ENCODE measurements around the gene ERLEC1. TPM values are rescaled to one million over a fixed set of nuclear protein-coding genes. Genes with fewer than 3 reads are reported as not detected.

ERLEC1 gene
- total RNA-seq, 3 donors from 2014 or later: 31.9 to 40.1 (median 34.5) TPM

GRCh38 chr2:53856272-53856671 lies 69.4 kb downstream of the ERLEC1 start:
- Histone ChIP-seq H3K9me3 (no peaks in the 10 kb centered on the region), H3K4me3 (no peak overlapping the region), H3K36me3 (ENCODE audit: low read depth) (no peaks in the 10 kb centered on the region), H3K4me1 (ENCODE audit: low read depth) (peaks cover 4% of the 10 kb centered on the region)
- TF ChIP-seq, protein P1, sequence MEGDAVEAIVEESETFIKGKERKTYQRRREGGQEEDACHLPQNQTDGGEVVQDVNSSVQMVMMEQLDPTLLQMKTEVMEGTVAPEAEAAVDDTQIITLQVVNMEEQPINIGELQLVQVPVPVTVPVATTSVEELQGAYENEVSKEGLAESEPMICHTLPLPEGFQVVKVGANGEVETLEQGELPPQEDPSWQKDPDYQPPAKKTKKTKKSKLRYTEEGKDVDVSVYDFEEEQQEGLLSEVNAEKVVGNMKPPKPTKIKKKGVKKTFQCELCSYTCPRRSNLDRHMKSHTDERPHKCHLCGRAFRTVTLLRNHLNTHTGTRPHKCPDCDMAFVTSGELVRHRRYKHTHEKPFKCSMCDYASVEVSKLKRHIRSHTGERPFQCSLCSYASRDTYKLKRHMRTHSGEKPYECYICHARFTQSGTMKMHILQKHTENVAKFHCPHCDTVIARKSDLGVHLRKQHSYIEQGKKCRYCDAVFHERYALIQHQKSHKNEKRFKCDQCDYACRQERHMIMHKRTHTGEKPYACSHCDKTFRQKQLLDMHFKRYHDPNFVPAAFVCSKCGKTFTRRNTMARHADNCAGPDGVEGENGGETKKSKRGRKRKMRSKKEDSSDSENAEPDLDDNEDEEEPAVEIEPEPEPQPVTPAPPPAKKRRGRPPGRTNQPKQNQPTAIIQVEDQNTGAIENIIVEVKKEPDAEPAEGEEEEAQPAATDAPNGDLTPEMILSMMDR (IDR thresholded peaks at IDR 0.05): no peak
- intact Hi-C loops (cut with DNase I, micrococcal nuclease): no loop called here
- no peak for ATAC-seq
- no peak for DNase-seq

- Histone ChIP-seq H3K4me1 (ENCODE audit: low read depth) (peaks cover 4% of the 10 kb centered on the region), H3K4me3 (no peak within 1 kb of the TSS), H3K36me3 (ENCODE audit: low read depth) (no peaks in the 10 kb centered on the region), H3K9me3 (no peaks in the 10 kb centered on the region)
- DNase-seq: peak; percentile 12 to 49 (median 39)
- TF ChIP-seq, protein P1 (IDR thresholded peaks at IDR 0.05): no peak
- peak; percentile 78 for ATAC-seq
- intact Hi-C loops (cut with DNase I, micrococcal nuclease): no loop called here
These were observed 72.7 kb downstream of the ERLEC1 start, which contains the start of gene GPR75 for GRCh38 chr2:53859206-53860181. Gene GPR75, minus strand, starts transcription at chr2:53859967. Its CDS starts 5,211 bp downstream, at chr2:53854756.

GRCh38 chr2:53861824-53862223 lies 75.0 kb downstream of the ERLEC1 start:
- Histone ChIP-seq H3K4me1 (ENCODE audit: low read depth) (peaks cover 4% of the 10 kb centered on the region), H3K4me3 (no peak overlapping the region), H3K9me3 (no peaks in the 10 kb centered on the region), H3K36me3 (ENCODE audit: low read depth) (no peaks in the 10 kb centered on the region)
- TF ChIP-seq, protein P1 (IDR thresholded peaks at IDR 0.05): no peak
- ATAC-seq: no peak
- intact Hi-C loops (cut with DNase I, micrococcal nuclease): no loop called here
- no peak for DNase-seq

DNA sequence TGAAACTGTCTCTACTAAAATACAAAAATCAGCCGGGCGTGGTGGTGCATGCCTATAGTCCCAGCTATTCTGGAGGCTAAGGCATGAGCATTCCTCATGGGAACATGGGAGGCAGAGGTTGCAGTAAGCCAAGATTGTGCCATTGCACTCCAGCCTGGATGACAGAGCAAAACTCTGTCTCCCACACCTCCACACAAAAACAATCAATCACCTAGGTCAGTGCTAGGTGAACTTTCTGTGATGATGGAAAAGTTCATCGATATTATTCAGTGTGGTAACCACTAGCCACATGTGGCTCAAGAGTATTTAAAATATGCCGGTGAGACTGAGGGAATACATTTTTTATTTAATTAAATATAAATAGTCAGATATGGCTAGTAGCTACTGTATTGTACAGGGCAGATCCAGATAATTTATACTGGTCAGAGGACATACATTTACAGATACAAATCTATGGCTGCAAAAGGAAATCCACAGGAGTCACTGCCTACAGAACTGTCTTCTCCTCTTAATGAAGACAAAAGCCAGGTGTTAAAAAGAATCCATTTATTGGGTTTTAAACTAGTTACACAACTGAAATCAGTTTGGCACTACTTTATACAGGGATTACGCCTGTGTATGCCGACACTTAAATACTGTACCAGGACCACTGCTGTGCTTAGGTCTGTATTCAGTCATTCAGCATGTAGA lies 76.8 kb downstream of the ERLEC1 start:
- Histone ChIP-seq H3K36me3 (ENCODE audit: low read depth) (no peaks in the 10 kb centered on the region), H3K4me3 (no peak overlapping the region), H3K4me1 (ENCODE audit: low read depth) (peaks cover 4% of the 10 kb centered on the region), H3K9me3 (no peaks in the 10 kb centered on the region)
- TF ChIP-seq, protein P1 (IDR thresholded peaks at IDR 0.05): no peak
- no peak for ATAC-seq
- DNase-seq: no peak
- intact Hi-C loops (cut with DNase I, micrococcal nuclease): no loop called here

- DNase-seq (no peak), ATAC-seq (no peak)
- no peaks in the 10 kb centered on the region for H3K36me3 ChIP-seq (ENCODE audit: low read depth)
- TF ChIP-seq, protein P1 (IDR thresholded peaks at IDR 0.05): no peak
- no peaks in the 10 kb centered on the region for H3K4me1 ChIP-seq (ENCODE audit: low read depth)
- H3K4me3 ChIP-seq: no peak overlapping the region
- intact Hi-C loops (cut with DNase I, micrococcal nuclease): no loop called here
- no peaks in the 10 kb centered on the region for H3K9me3 ChIP-seq
These were observed 78.4 kb downstream of the ERLEC1 start for GRCh38 chr2:53865264-53865663.
